Neural crest cell (in vitro differentiated cells): ENCODE results near the gene PRKD3. TPM values are rescaled to one million over a fixed set of nuclear protein-coding genes. Genes with fewer than 3 reads are reported as not detected.

ENCODE experiments used
- DNase-seq: peaks from one replicate; pipeline ENCODE4 v3.0.0; 2021; ENCODE audit warnings: low read depth, mixed read lengths, low spot score
- H3K27ac Mint-ChIP-seq: one replicate; pipeline ENCODE4 v1.8.0; 2021; ENCODE audit warnings: mild to moderate bottlenecking, mixed read lengths; ENCODE audit not compliant: unreplicated experiment
- H3K27me3 Mint-ChIP-seq: 2 replicates; pipeline ENCODE4 v1.8.0; 2021; ENCODE audit warnings: low read depth, mild to moderate bottlenecking, mixed read lengths
- H3K36me3 Mint-ChIP-seq: 2 replicates; pipeline ENCODE4 v1.8.0; 2021; ENCODE audit warnings: low read depth, mild to moderate bottlenecking, mixed read lengths
- H3K4me1 Mint-ChIP-seq: 2 replicates; pipeline ENCODE4 v1.8.0; 2021; ENCODE audit warnings: mixed read lengths
- H3K4me3 Mint-ChIP-seq: one replicate; pipeline ENCODE4 v1.8.0; 2021; ENCODE audit warnings: mild to moderate bottlenecking, mixed read lengths
- H3K9me3 Mint-ChIP-seq: 2 replicates; pipeline ENCODE4 v1.8.0; 2021; ENCODE audit warnings: mixed read lengths
- total RNA-seq: library from RNA; stranded (reverse); gene quantifications from 2 replicates; pipeline ENCODE4 v1.2.1, GENCODE V29; 2021
- TF ChIP-seq, protein P1 (sequence below): fragments of 200-600 bp; sonication (generic); conservative IDR thresholded peaks from 2 replicates; pipeline ENCODE4 v1.5.0; 2021; ENCODE audit warnings: antibody characterized with exemption, mild to moderate bottlenecking

Gene PRKD3
- total RNA-seq, 1 donor from 2014 or later = 62.6 TPM

DNA sequence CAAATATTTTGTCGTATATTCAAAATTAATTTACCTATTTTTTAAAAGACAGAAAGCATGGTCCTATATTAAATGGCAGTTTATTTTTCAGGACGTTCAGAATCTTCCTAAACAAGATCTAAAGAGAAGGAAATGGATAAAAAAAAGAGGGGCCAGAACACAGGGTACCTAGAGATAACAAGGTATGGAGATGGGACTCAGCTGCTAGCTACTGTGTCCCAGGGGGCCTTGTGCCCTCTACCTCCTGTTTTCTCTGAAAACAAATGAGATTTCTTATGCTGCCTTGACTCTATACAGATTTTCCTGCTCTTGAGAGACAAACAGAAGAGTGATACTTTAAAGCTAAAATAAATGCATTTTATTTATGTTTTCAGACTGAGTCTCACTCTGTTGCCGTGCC is 9.3 kb downstream of the PRKD3 start:
- H3K27me3 Mint-ChIP-seq = no peaks in the 10 kb centered on the region
- TF ChIP-seq, protein P1, sequence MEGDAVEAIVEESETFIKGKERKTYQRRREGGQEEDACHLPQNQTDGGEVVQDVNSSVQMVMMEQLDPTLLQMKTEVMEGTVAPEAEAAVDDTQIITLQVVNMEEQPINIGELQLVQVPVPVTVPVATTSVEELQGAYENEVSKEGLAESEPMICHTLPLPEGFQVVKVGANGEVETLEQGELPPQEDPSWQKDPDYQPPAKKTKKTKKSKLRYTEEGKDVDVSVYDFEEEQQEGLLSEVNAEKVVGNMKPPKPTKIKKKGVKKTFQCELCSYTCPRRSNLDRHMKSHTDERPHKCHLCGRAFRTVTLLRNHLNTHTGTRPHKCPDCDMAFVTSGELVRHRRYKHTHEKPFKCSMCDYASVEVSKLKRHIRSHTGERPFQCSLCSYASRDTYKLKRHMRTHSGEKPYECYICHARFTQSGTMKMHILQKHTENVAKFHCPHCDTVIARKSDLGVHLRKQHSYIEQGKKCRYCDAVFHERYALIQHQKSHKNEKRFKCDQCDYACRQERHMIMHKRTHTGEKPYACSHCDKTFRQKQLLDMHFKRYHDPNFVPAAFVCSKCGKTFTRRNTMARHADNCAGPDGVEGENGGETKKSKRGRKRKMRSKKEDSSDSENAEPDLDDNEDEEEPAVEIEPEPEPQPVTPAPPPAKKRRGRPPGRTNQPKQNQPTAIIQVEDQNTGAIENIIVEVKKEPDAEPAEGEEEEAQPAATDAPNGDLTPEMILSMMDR = no peak
- DNase-seq = no peak
- H3K4me1 Mint-ChIP-seq = peaks cover 24% of the 10 kb centered on the region
- H3K36me3 Mint-ChIP-seq = no peaks in the 10 kb centered on the region
- no peak overlapping the region for H3K4me3 Mint-ChIP-seq
- no peak overlapping the region for H3K27ac Mint-ChIP-seq
- H3K9me3 Mint-ChIP-seq = no peaks in the 10 kb centered on the region

DNA sequence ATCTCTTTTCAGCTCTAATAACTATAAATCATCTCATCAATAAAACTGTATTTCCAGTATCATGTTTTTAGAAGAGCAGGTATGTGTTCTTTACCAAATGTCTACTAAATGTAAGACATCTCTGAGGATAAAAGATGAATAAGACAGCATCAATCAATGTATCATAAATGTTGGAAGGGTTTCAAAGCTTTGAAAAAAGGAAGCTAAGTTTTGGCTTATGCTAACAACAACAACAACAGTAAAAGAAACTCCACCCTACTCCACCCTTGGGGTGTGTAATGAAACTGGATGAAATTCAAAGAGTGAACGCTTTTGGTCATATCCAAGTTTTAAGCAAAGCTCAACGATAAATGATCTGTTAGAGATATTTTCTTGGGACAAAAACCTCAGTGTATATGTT is 17.1 kb downstream of the PRKD3 start:
- Mint-ChIP-seq H3K4me3 (no peak overlapping the region), H3K4me1 (peaks cover 9% of the 10 kb centered on the region), H3K27ac (no peak overlapping the region)

DNA sequence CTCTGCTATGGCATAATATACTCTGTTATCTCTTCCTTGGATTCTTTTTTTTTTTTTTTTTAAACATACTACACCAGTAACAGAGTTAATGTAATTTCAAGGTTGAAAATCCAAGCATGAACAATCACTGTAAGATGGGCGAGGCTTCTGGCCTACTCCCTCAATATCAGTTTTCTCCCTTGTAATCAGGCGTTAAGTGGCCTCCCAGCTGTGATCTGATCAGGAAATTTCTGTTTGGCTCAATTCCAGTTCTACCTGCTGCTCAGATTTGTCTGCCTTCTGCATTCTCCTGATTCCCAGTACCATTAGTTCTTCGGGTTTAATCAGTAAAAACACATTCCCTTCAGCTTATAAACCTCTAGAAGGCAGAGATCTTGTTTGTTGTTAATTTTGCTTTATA is 18.6 kb downstream of the PRKD3 start:
- TF ChIP-seq, protein P1 = no peak
- DNase-seq = no peak
- H3K4me1 Mint-ChIP-seq = peaks cover 22% of the 10 kb centered on the region
- H3K9me3 Mint-ChIP-seq = no peaks in the 10 kb centered on the region
- no peak overlapping the region for H3K4me3 Mint-ChIP-seq
- no peaks in the 10 kb centered on the region for H3K36me3 Mint-ChIP-seq
- no peaks in the 10 kb centered on the region for H3K27me3 Mint-ChIP-seq
- no peak overlapping the region for H3K27ac Mint-ChIP-seq

More for the DNA sequence above, 17.1 kb downstream of the PRKD3 start:
- Mint-ChIP-seq H3K36me3 (no peaks in the 10 kb centered on the region), H3K9me3 (no peaks in the 10 kb centered on the region), H3K27me3 (no peaks in the 10 kb centered on the region)
- no peak for DNase-seq
- TF ChIP-seq, protein P1 = no peak

DNA sequence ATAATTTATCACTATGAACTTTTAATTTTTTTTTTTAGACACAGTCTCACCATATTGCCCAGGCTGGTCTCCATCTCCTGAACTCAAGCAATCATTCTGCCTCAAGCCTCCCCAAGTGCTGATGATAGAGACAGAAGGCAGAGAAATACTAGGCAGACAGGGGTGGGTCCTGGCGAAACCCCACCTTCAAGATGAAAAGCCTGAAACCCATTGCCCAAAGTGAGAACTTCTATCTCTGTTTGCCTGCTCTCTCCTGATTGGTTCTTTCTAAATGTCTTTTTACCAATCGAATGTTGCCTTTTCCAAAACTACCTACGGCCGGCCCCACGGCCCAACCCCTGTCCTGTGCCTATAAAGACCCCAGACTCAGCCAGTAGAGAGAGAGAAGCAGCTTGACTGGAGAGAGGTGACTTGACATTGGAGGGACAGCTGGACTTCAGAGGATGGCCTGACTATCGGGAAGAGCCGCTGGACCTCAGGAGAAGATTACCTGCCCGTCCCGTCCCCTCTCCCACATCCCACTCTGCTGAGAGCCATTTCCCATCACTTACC is 21.9 kb downstream of the PRKD3 start:
- no peak overlapping the region for H3K27ac Mint-ChIP-seq
- DNase-seq = no peak

DNA sequence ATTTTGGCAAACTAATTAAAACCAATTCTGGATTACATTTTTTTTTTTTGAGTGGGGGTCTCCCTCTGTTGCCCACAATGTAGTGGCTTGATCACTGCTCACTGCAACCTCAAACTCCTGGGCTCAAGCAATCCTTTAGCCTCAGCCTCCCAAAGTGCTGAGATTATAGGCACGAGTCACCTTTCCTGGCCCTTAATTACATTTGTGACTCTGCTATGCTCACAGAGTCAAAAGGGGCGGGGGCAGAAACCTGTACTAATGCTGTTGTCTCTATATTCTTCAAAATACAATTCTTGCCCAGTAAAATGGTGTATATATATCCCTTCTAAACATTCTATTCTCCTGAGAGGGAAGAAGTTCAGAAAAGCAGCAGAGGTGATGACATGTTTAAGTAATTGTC is 23.2 kb downstream of the PRKD3 start:
- H3K36me3 Mint-ChIP-seq = peaks cover 10% of the 10 kb centered on the region
- peak overlapping the region; percentile 32 for H3K27ac Mint-ChIP-seq
- TF ChIP-seq, protein P1 = no peak
- H3K4me1 Mint-ChIP-seq = peaks cover 22% of the 10 kb centered on the region
- peaks cover 2% of the 10 kb centered on the region for H3K9me3 Mint-ChIP-seq
- DNase-seq = no peak
- no peaks in the 10 kb centered on the region for H3K27me3 Mint-ChIP-seq
- H3K4me3 Mint-ChIP-seq = no peak overlapping the region

More for the DNA sequence above, 21.9 kb downstream of the PRKD3 start:
- Mint-ChIP-seq H3K9me3 (peaks cover 2% of the 10 kb centered on the region), H3K4me3 (no peak overlapping the region), H3K4me1 (peaks cover 22% of the 10 kb centered on the region), H3K36me3 (peaks cover 10% of the 10 kb centered on the region), H3K27me3 (no peaks in the 10 kb centered on the region)
- TF ChIP-seq, protein P1 = no peak

DNA sequence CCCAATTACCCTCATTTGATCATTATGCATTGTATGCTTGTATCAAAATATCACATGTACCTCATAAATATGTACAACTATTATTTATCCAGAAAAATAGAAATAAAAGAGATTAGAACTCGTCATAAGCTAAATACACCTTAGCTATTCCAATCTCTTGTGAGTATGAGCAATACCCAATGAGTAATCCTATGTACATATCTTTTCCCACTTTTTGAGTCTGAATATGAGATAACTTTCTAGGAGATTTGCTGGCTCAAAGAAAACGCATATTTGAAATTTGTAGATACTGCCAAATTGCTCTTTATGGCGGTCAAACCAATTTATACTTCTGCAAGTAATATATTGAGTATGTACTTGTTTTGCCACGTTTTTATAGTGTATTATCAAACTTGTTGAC is 24.1 kb downstream of the PRKD3 start:
- H3K27me3 Mint-ChIP-seq = no peaks in the 10 kb centered on the region
- no peak overlapping the region for H3K27ac Mint-ChIP-seq
- H3K4me3 Mint-ChIP-seq = no peak overlapping the region
- no peak for DNase-seq
- H3K4me1 Mint-ChIP-seq = peaks cover 22% of the 10 kb centered on the region
- peaks cover 10% of the 10 kb centered on the region for H3K36me3 Mint-ChIP-seq
- H3K9me3 Mint-ChIP-seq = peaks cover 2% of the 10 kb centered on the region
- TF ChIP-seq, protein P1 = no peak
